ENCODE data around the gene STAG2.

- TF ChIP-seq, protein P1, sequence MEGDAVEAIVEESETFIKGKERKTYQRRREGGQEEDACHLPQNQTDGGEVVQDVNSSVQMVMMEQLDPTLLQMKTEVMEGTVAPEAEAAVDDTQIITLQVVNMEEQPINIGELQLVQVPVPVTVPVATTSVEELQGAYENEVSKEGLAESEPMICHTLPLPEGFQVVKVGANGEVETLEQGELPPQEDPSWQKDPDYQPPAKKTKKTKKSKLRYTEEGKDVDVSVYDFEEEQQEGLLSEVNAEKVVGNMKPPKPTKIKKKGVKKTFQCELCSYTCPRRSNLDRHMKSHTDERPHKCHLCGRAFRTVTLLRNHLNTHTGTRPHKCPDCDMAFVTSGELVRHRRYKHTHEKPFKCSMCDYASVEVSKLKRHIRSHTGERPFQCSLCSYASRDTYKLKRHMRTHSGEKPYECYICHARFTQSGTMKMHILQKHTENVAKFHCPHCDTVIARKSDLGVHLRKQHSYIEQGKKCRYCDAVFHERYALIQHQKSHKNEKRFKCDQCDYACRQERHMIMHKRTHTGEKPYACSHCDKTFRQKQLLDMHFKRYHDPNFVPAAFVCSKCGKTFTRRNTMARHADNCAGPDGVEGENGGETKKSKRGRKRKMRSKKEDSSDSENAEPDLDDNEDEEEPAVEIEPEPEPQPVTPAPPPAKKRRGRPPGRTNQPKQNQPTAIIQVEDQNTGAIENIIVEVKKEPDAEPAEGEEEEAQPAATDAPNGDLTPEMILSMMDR (IDR thresholded peaks at IDR 0.05; ENCODE audit: poor library complexity), result no peak
- no peak for TF ChIP-seq EZH2 (IDR thresholded peaks at IDR 0.05; ENCODE audit: borderline replicate concordance)
Measured at GRCh38 chrX:123918106-123918721, 43.3 kb upstream of the STAG2 start.
